Measurements from ENCODE around the gene PRR11.

Gene PRR11

GRCh38 chr17:59139939-59140338, 15.6 kb upstream of the PRR11 start:
- Histone ChIP-seq H3K27me3 (ENCODE audit: insufficient read depth, poor library complexity, severe bottlenecking) (no peaks in the 10 kb centered on the region), H3K27ac (ENCODE audit: poor library complexity, severe bottlenecking) (peak overlapping the region; percentile 32), H3K36me3 (ENCODE audit: low read depth) (peaks cover 24% of the 10 kb centered on the region), H3K4me1 (ENCODE audit: insufficient read depth, poor library complexity, severe bottlenecking) (peaks cover 11% of the 10 kb centered on the region), H3K4me3 (ENCODE audit: severe bottlenecking) (no peak overlapping the region), H3K9me3 (ENCODE audit: severe bottlenecking) (no peaks in the 10 kb centered on the region)
- DNase-seq (ENCODE audit: low spot score) (no peak), ATAC-seq (ENCODE audit: low read depth) (peak; percentile 55; the same call in 2 of the 3 replicates)
- TF ChIP-seq, protein P1, sequence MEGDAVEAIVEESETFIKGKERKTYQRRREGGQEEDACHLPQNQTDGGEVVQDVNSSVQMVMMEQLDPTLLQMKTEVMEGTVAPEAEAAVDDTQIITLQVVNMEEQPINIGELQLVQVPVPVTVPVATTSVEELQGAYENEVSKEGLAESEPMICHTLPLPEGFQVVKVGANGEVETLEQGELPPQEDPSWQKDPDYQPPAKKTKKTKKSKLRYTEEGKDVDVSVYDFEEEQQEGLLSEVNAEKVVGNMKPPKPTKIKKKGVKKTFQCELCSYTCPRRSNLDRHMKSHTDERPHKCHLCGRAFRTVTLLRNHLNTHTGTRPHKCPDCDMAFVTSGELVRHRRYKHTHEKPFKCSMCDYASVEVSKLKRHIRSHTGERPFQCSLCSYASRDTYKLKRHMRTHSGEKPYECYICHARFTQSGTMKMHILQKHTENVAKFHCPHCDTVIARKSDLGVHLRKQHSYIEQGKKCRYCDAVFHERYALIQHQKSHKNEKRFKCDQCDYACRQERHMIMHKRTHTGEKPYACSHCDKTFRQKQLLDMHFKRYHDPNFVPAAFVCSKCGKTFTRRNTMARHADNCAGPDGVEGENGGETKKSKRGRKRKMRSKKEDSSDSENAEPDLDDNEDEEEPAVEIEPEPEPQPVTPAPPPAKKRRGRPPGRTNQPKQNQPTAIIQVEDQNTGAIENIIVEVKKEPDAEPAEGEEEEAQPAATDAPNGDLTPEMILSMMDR (IDR thresholded peaks at IDR 0.05; ENCODE audit: poor library complexity, severe bottlenecking), result no peak

GRCh38 chr17:59141860-59142259, 13.7 kb upstream of the PRR11 start:
- Histone ChIP-seq H3K9me3 (ENCODE audit: severe bottlenecking) (no peaks in the 10 kb centered on the region), H3K4me1 (ENCODE audit: insufficient read depth, poor library complexity, severe bottlenecking) (peaks cover 11% of the 10 kb centered on the region), H3K4me3 (ENCODE audit: severe bottlenecking) (no peak overlapping the region), H3K36me3 (ENCODE audit: low read depth) (peaks cover 41% of the 10 kb centered on the region), H3K27ac (ENCODE audit: poor library complexity, severe bottlenecking) (peak overlapping the region; percentile 6), H3K27me3 (ENCODE audit: insufficient read depth, poor library complexity, severe bottlenecking) (no peaks in the 10 kb centered on the region)
- ATAC-seq (ENCODE audit: low read depth) (peak; percentile 66), DNase-seq (ENCODE audit: low spot score) (no peak)
- TF ChIP-seq, protein P1 (IDR thresholded peaks at IDR 0.05; ENCODE audit: poor library complexity, severe bottlenecking), result no peak

DNA sequence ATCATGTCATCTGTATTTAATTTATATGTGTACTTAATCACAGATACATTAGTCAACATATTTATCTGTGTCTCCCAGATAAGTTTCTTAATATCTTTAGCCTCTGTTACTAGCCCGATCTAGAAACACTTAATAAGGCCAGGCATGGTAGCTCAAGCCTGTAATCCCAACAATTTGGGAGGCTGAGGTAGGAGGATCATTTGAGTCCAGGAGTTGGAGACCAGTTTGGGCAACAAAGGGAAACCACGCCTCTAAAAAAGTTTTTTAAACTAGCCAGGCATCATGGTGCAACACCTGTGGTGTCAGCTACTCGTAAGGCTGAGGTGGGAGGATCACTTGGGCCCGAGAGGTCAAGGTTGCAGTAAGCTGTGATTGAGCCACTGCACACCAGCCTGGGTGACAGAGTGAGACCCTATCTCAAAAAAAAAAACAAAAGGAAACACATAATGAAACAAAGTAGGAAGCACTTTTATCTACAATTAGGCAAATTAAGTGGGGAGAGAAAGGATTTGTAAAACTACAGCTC, 9.9 kb upstream of the PRR11 start:
- ATAC-seq (ENCODE audit: low read depth), result no peak
- no peaks in the 10 kb centered on the region for H3K9me3 ChIP-seq (ENCODE audit: severe bottlenecking)
- H3K4me3 ChIP-seq (ENCODE audit: severe bottlenecking), result no peak overlapping the region
- no peaks in the 10 kb centered on the region for H3K27me3 ChIP-seq (ENCODE audit: insufficient read depth, poor library complexity, severe bottlenecking)
- H3K36me3 ChIP-seq (ENCODE audit: low read depth), result peaks cover 63% of the 10 kb centered on the region
- no peak for DNase-seq (ENCODE audit: low spot score)
- H3K27ac ChIP-seq (ENCODE audit: poor library complexity, severe bottlenecking), result no peak overlapping the region
- TF ChIP-seq, protein P1 (IDR thresholded peaks at IDR 0.05; ENCODE audit: poor library complexity, severe bottlenecking), result no peak
- peaks cover 19% of the 10 kb centered on the region for H3K4me1 ChIP-seq (ENCODE audit: insufficient read depth, poor library complexity, severe bottlenecking)

DNA sequence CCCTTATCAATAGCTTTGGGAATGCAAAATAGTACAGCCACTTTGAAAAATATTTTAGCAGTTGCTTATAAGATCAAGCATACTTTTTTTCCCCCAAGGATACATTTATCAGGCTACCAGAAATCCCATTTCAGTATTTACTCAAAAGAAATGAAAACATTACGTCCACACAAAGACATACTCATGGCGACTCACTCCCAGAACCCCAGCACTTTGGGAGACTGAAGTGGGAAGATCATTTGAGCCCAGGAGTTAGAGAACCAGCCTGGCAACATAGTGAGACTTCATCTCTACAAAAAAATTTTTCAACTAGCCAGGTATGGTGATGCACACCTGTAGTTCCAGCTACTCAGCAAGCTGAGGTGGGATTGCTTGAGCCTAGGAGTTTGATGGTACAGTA, 6.5 kb upstream of the PRR11 start:
- Histone ChIP-seq H3K4me1 (ENCODE audit: insufficient read depth, poor library complexity, severe bottlenecking) (peaks cover 42% of the 10 kb centered on the region), H3K36me3 (ENCODE audit: low read depth) (peaks cover 69% of the 10 kb centered on the region), H3K27ac (ENCODE audit: poor library complexity, severe bottlenecking) (peak overlapping the region; percentile 26), H3K4me3 (ENCODE audit: severe bottlenecking) (no peak overlapping the region), H3K9me3 (ENCODE audit: severe bottlenecking) (no peaks in the 10 kb centered on the region), H3K27me3 (ENCODE audit: insufficient read depth, poor library complexity, severe bottlenecking) (no peaks in the 10 kb centered on the region)
- TF ChIP-seq, protein P1 (IDR thresholded peaks at IDR 0.05; ENCODE audit: poor library complexity, severe bottlenecking), result no peak
- DNase-seq (ENCODE audit: low spot score), result no peak
- peak; percentile 76 for ATAC-seq (ENCODE audit: low read depth)

DNA sequence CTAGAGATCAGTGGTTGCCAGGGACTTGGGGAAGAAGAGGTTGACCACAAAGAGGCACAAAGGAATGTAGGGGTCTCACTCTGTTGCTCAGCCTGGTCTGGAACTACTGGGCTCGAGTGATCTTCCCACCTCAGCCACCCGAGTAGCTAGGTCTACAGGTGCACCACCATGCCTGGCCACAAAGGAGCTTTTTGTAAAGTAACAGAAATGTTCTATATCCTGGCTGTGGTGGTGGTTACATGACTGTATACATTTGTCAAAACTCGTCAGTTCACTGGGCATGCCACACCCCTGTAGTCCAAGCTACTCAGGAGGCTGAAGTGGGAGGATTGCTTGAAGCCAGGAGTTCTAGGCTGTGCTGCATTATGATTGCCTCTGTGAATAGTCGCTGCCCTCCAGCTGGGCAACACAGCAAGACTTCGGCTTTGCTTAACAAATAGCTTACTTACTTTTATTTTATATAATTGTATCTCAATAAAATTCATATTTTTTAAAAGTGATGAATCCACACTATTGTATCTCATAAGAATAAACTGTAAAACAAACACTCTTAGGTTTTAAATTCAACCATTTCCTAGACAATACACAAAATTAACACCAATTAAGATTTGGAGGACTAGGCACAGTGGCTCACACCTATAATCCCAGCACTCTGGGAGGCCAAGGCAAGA, 5.6 kb upstream of the PRR11 start:
- DNase-seq (ENCODE audit: low spot score), result no peak
- peak overlapping the region; percentile 26 for H3K27ac ChIP-seq (ENCODE audit: poor library complexity, severe bottlenecking)
- no peaks in the 10 kb centered on the region for H3K9me3 ChIP-seq (ENCODE audit: severe bottlenecking)
- H3K4me3 ChIP-seq (ENCODE audit: severe bottlenecking), result no peak overlapping the region
- peaks cover 42% of the 10 kb centered on the region for H3K4me1 ChIP-seq (ENCODE audit: insufficient read depth, poor library complexity, severe bottlenecking)
- ATAC-seq (ENCODE audit: low read depth), result 0 out of 3 replicates have a peak, but pooled peaks have one; percentile 15
- TF ChIP-seq, protein P1 (IDR thresholded peaks at IDR 0.05; ENCODE audit: poor library complexity, severe bottlenecking), result no peak
- H3K27me3 ChIP-seq (ENCODE audit: insufficient read depth, poor library complexity, severe bottlenecking), result no peaks in the 10 kb centered on the region
- peaks cover 60% of the 10 kb centered on the region for H3K36me3 ChIP-seq (ENCODE audit: low read depth)
